ENCODE results near the gene SCUBE3.

Gene SCUBE3

GRCh38 chr6:35242906-35243305, 29.1 kb downstream of the SCUBE3 start:
- no peak for DNase-seq

- no peak for DNase-seq
Observed at GRCh38 chr6:35243386-35243958, 29.7 kb downstream of the SCUBE3 start.

- no peak for DNase-seq
Observed at GRCh38 chr6:35244551-35244950, 30.8 kb downstream of the SCUBE3 start.

GRCh38 chr6:35247642-35248231, 34.0 kb downstream of the SCUBE3 start:
- no peak for DNase-seq

- DNase-seq: no peak
Observed at GRCh38 chr6:35248300-35248699, 34.5 kb downstream of the SCUBE3 start.

- no peak for DNase-seq
Observed at GRCh38 chr6:35248965-35249364, 35.2 kb downstream of the SCUBE3 start.

- DNase-seq: no peak
Observed at GRCh38 chr6:35251949-35252348, 38.2 kb downstream of the SCUBE3 start.

GRCh38 chr6:35253249-35253648, 39.5 kb downstream of the SCUBE3 start:
- no peak for DNase-seq

GRCh38 chr6:35258336-35258735, 44.6 kb downstream of the SCUBE3 start:
- DNase-seq: no peak

GRCh38 chr6:35258858-35259193, 45.1 kb downstream of the SCUBE3 start:
- peak; percentile 48 for DNase-seq

- DNase-seq: peak; percentile 87
Observed at GRCh38 chr6:35259194-35259947, 45.6 kb downstream of the SCUBE3 start, which contains the start of gene ZNF76. ZNF76 (plus strand) TSS chr6:35259735; CDS start chr6:35281152, 21,417 bp downstream.

GRCh38 chr6:35259948-35260590, 46.3 kb downstream of the SCUBE3 start:
- DNase-seq: peak; percentile 71

GRCh38 chr6:35260591-35261570, 47.1 kb downstream of the SCUBE3 start:
- DNase-seq: no peak

GRCh38 chr6:35262596-35262995, 48.8 kb downstream of the SCUBE3 start:
- no peak for DNase-seq

GRCh38 chr6:35264550-35265274, 51.0 kb downstream of the SCUBE3 start:
- DNase-seq: no peak

GRCh38 chr6:35265523-35265922, 51.8 kb downstream of the SCUBE3 start:
- no peak for DNase-seq

GRCh38 chr6:35267446-35267845, 53.7 kb downstream of the SCUBE3 start:
- no peak for DNase-seq

GRCh38 chr6:35267897-35268296, 54.1 kb downstream of the SCUBE3 start:
- no peak for DNase-seq

GRCh38 chr6:35272005-35272404, 58.2 kb downstream of the SCUBE3 start:
- no peak for DNase-seq

GRCh38 chr6:35273822-35274559, 60.2 kb downstream of the SCUBE3 start:
- no peak for DNase-seq

GRCh38 chr6:35275744-35276260, 62.0 kb downstream of the SCUBE3 start:
- DNase-seq: no peak

Measured in effector CD8-positive, alpha-beta T cell (primary cell).